HG03460 (cell line): ENCODE results near the gene MYOC.

ENCODE experiments used
- ATAC-seq: cut with Tn5 transposase; IDR thresholded peaks from one replicate; pipeline ENCODE4 v1.9.1; 2021; ENCODE audit not compliant: unreplicated experiment

Gene MYOC

DNA sequence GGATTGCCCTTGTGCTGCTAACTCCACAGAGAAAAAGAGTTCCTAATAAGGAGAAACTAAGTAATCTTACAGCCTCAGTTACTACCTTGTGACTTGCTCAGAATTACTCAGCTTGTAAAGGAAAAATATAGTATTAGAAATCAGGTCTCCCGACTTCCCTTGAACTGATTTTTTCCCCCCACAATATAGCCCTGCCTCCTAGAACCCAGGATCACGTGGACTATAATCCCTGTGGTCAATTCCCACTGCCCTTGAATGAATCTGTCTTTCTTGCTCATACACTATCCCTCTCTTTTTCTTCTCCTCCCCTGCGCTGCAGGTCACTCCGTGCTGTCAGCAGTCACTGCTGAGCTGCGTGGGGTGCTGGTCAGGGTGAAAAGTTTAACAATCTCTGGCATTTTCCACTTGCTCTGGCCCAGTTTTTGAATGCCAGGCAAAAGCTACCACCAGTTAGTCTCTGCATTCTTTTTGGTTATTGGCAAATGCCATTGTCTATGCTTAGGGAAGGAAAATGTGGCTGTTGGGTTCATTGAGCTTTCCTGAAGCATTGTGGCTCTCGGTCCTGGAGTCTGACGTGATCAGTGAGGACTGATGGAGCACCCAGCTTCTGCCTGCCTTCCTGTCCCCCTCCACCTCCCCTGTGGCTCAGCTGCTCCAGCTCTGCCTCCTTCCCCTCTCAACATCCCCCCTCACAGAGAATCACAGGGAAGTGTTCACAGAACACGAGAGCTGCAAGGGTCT, 1.9 kb upstream of the MYOC start:
- ATAC-seq: no peak

DNA sequence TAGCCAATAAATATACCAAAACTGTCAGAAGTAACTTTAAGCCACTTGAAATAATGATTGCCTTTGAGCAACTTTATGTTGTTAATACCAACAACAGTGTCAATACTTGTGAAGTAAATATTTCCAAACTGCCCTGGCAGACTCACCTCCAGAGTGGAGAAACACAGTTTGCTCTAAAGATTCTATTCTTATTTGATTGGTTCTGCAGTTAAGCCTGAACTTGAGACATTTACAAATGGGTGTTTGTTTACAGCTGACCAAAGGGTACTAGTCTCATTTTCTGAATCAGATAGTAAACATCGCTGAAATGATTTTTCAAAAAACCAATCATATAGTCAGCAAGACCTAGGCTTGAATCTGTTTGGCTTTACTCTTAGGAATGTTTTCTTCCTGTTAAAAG, 1.3 kb upstream of the MYOC start:
- no peak for ATAC-seq

DNA sequence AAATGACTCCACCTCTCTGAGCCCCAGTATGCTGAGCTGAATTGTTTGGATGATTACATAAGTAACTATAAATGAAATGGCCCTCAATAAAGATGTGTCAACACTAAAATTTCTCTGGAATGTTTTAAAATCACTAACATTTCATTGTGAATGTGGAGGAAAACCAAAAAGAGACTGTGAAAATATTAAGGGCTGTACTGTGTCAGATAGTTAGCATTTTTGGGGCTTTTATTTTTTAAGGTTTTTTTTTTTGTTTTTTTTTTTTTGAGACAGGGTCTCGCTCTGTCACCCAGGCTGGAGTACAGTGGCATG, 6.3 kb downstream of the MYOC start:
- ATAC-seq: no peak

DNA sequence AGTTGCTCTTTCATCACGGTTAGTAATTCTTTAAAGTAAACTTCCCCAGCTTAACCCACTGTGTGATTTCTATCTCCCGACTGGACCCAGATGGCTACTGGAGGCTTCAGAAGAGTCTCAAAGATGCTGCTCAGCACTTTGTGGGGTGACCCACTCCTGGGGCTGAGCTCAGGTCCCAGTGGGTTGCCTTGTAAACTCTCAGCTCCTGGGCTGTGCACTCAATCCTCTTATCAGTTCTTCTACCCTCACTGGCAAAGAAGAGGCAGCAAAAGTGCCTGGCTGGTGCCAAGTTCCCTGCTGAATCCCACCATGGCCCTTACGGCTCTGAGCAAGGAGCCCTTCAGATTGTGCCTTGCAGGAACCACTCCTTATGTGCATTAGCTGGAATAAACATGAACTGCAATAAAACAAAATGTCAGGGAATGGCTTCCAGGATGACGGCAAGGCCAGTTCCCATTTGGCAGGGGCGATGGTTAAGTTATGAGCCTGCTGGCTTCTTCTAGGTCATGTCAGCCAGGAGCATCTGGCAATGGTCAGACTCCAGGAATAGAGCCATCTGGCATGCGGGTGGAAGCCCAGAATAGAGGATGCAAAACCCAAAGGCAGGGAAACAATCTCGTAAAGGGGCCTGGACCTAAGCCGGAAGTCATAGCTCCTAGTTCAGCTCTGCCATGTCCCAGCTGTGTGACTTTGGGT, 6.8 kb downstream of the MYOC start:
- ATAC-seq: no peak

DNA sequence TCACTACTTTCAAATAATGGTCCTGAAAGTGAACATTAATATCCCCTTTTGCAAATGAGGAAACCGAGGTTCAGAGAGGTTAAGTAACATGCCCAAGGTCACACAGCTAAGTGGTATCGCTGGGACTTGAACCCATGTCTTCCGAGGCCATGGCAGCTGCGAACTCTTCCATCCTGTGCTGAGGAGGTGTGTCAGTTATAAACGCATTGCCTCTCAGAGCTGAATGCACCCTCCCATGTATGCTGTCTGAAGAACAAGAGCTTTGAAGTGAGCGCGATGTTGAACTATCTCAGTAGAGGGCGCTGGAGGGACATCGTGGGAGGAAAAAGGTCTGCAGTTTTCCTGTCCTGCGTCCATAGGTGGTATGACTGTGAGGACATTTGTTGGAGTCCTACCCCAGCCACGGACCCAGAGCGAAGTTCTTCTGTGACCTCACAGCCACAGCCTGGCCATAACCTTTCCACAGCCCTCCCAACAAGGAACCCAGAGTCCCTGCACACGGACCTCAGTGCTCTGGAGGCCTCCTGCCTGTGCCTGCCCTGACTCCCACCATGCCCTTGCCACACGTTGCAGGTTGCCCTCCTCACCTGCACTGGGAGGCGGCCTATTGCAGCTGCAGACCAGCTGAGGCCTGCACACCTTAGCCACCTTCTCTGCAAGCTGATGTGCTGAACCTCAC, 7.5 kb downstream of the MYOC start:
- ATAC-seq: peak; percentile 68

DNA sequence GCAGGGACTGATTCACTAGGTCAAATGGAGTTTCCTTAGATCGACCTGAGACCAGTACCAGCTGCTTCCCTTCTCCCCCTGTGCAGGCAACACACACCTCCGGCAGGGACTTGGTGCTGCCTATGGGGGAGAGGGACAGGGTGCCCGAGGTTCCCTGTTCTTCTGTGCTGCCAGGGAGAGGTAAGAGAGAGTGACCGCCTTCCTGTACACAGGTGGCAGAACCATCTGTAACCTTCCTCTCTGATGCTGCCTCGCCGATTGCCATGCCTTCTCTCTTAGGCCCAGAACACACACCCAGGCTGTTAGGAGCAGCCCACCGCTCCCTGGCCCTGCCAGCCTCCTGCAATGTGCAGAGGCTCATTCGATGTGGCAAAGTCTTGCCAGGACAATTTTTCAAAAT, 9.3 kb downstream of the MYOC start:
- no peak for ATAC-seq

DNA sequence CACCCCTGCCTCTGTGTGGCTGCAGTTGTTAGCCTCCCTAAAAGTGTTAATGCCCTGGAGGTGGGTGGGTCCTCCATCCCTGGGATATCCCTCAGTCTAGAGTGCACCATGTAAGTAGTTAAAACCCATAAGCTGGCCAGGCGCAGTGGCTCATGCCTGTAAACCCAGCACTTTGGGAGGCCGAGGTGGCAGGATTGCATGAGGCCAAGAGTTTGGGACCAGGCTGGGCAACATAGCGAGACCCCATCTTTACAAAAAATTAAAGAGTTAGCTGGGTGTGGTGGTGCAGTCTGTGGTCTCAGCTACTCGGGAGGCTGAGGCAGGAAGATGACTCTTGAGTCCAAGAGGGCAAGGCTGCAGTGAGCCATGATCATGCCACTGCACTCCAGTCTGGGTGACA, 10.3 kb downstream of the MYOC start:
- ATAC-seq: no peak

DNA sequence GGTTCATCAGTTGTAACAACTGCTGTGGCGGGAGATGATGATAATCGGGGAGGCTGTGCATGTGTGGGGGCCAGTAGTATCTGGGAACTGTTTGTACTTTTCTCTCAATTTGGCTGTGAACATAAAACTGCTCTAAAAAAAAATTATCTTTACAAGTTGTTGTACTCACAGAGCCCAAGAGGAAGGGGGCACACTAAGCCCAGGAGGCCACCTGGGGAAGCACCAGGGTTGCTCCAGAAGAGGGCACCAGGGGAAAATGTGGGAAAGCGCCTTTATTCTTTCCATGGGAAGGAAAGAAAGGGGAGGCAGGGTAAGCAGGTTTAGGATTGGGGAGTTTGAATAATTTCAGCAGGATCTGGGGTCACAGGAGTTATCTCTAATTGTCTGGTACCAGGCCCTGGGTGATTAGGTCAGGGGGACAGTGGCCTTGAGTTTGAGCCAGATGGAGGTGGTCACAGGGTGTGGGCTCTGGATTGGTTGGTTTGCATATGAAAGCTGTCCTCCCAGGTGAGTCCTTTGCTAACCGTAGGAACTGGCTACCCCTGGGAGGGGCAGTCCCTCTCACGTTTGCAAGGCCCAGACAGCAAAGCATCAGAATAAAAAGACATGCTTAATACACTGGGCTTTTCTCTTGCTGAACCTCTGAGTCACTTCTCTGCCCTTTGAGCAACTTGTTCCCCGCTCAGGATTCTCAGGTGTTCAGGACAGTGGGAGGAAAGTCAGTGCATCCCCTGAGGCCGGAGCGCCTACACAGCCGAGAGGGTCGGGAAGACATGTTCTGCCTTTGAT, 11.2 kb downstream of the MYOC start:
- no peak for ATAC-seq

DNA sequence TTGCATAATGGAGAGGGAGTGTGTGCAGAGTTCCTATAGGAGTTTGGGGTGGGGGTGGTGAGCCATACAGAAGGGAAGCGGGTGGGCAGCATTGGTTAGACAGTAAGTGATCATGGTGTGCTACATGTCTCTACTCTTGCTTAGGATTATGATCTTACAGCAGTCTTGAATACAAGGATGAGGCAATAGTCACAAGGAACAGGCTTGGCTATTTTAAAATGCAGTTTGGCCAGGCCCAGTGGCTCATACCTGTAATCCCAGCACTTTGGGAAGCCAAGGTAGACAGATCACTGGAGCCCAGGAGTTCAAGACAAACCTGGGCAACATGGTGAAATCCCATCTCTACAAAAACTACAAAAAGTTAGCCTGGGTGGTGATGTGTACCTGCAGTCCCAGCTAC, 12.3 kb downstream of the MYOC start:
- no peak for ATAC-seq

DNA sequence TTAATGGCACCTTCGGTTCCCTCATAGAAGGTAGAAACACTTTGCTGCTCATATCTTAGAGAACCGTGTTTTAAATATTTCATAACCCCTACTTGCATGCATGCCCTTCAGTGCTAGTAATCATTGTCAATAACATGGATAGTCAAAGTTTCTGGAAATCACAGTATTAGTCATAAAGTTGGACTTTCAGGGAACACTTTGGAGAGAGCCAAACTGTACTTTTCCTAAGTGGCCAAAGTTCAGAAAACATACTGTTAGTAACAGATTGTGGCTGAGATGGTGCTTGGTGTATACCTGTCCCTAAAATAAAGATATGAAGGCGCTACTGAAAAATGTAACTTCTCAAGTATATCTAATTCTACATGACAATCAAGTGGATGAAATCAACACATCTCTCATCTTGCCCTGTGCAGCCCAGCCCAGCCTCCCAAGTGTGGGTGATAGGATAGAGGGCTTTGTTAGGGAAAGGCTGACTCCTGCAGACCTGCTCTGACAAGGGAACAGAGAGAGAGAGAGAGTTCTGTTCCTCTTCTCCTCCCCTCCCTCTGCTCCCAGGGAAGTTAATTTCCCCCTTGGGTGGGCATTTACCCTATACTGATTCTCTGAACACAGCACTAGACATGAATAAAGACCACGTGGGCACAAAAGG, 14.4 kb downstream of the MYOC start:
- no peak for ATAC-seq

DNA sequence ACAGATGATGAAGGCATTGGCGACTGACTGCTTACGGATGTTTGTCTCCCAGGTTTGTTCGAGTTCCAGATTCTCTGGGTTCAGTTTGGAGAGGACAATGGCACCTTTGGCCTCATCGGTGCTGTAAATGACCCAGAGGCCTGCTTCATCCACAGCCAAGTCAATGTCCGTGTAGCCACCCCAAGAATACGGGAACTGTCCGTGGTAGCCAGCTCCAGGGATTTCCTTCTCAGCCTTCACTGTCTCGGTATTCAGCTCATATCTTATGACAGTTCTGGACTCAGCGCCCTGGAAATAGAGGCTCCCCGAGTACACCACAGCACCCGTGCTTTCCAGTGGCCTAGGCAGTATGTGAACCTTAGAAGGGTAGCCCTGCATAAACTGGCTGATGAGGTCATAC, 16.3 kb downstream of the MYOC start:
- ATAC-seq: no peak

DNA sequence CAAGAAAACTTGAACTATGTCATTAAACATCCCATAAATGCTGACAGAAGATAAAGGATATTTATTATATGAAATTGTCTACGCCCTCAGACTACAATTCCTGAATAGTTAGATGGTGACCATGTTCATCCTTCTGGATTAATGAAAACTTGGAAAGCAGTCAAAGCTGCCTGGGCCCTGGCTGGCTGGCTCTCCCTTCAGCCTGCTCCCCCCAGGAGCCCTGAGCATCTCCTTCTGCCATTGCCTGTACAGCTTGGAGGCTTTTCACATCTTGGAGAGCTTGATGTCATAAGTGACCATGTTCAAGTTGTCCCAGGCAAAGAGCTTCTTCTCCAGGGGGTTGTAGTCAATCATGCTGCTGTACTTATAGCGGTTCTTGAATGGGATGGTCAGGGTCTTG, 16.8 kb downstream of the MYOC start:
- no peak for ATAC-seq

DNA sequence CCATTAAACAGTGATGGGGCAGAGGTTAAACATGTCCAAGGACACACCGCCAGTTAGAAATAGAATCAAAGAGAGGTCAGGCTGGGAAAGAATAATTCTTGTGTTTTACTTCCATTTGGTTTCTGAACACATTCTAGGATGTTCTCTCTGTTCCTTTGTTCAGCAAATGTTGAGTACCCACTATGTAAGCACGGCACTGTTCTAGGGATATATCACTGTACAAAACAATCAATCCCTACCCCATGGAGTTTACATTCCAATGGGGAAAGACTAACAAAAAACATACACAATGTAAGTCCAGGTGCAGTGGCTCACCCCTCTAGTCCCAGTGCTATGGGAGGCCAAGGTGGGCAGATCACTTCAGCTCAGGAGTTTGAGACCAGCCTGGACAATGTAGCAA, 24.3 kb downstream of the MYOC start:
- ATAC-seq: no peak

DNA sequence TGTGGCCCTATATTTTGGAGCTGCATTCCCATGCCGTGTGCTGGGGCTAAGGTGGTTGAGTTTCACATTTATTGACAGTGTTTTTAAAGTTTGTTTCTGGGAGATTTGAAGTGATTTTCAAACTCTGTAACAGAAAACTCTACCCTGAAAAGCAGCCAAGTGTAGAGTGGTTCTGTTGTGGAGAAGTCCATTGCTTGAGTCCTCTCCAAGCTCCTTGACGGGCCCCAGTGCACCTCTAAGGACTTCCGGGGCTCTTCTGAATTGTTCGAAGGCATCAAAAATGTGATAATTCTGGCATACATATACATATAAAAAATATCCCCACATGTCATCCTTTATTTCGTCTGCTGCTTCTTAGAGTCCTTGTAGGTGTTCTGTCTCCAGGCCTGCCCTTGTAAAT, 25.5 kb downstream of the MYOC start:
- ATAC-seq: no peak

DNA sequence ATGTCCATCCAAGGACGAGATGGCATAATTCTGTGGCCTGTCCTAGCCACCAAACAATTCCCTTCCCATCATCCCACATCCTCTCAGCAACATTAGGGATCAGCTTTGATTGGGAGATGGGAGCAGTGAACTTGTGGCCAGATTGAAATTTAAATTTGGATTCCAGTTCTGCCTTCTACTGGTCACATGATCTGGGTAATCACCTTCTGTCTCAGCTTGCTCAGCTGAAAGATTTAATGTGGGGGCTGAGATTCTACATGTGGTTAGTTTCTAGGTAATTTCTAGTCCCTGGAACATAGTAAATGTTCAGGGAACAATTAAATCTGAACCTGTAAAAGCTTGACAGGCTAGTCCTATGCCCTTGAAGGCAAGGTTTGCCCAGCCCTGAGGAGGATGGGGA, 27.3 kb downstream of the MYOC start:
- no peak for ATAC-seq

DNA sequence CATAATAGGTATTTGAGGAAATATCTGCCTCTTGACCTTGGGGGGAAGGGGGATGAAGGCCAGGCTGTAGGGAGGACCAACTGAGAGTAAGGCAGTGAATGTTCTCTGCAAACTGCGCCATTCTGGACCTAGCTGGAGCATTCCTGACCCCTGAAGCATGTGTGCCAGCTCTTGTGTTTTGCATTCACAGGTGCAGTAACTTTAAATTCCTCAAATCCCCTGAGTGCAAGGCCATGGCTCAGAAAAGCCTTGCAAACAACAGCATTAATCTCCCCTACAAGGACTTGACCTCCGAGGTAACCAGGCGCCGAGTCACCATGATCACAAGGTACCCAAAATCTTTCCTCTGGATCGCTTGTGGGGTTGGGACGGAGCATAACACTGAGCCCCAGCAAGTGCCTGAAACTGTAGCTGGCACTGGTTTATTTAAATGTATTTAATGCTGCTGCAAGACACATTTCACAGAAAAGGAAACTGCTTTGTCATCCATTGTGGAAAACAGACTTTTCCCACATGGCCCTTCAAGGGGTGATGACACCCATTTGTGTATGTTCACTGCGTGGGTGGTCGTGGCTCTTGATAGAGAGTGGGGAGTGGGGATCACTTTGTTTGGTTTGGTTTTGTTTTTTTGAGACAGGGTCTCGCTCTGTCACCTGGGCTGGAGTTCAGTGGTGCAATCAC, 28.7 kb downstream of the MYOC start:
- ATAC-seq: no peak

DNA sequence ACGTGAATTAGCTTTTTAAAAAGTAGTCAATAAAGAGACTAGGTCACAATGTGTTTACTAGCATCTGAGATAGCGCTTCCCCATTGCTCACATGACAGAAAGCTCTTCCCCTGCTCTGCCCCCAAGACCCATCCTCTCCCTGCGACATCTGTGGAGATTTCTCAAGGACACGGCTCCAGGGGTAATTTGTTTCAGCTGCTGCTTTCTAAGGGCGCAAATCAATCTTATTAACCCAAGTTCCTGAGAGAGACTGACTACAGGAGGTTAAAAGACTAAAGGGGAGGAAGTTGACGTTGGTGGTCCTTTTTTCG, 30.4 kb downstream of the MYOC start, which contains the start of gene MYOCOS:
Gene MYOCOS, plus strand, starts transcription at position 92 of the 311 bp plus-strand sequence. CDS start 1,641 bp downstream, outside the sequence.
- no peak for ATAC-seq

DNA sequence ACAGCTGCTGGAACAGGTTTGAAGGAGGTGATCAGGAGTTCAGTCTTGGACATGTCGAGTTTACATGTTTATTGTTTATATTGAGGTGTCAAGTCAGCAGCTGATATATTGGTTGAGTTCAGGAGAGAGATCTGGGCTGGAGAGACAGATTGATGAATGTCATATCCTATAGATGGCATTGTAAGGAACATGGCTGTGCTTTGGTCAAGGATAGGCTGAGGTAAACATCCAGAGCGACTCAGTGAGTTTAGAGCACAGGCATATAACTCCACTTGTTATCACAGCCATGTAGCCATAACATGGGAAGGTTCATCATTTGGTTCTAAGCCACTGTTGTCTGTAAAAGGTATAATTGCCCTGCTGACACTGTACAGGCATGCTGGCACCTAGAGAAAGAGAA, 35.9 kb downstream of the MYOC start:
- no peak for ATAC-seq

DNA sequence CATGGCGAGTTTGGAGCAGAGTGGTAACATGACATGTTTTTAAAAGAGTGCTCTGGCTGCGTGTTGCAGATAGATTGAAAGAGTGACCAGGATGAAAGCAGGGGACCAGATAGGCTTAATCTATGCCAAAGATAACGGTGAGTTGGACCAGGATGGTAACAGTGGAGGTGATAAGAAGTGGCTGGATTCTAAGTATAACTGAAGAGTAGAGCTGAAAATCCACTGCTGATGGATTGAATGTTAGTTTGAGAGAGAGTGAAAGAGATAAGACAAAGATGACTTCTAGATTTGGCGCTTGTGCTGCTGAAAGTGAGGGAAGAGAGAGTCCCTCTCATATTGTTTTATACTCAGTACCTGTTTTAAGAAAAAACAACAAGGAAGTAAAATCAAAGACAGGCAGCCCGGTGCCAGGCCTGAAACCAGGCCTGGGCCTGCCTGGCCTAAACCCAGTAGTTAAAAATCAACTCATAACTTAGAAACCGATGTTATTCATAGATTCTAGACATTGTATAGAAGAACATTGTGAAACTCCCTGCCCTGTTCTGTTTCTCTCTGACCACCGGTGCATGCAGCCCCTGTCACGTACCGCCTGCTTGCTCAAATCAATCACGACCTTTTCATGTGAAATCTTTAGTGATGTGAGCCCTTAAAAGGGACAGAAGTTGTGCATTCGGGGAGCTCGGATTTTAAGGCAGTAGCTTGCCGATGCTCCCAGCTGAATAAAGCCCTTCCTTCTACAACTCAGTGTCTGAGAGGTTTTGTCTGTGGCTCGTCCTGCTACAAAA, 37.2 kb downstream of the MYOC start:
- ATAC-seq: peak; percentile 45

DNA sequence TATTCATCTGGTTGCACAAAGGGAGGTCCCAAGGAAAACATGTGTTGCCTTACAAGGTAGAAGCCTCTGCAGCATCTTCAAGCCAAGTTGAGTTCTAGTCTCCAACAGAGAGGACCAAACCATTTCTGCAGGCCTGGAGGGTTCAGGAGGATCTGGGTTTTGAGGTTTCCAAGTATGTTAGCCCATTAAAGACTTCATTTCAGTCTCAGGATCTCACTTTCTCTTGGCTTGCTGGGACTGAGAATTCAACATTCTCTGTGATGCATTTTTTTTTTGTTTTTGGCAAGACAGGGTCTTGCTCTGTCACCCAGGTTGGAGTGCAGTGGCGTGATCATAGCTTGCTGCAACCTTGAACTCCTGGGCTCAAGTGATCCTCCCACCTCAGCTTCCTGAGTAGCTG, 39.2 kb downstream of the MYOC start:
- no peak for ATAC-seq
